AG09309 (cell line): ENCODE measurements around the gene ZNF467.

Experiments
- DNase-seq: peaks from one replicate; pipeline ENCODE4 v3.0.0-alpha.2; 2010; ENCODE audit warnings: low read depth
- H3K4me3 ChIP-seq: 2 replicates; pipeline ENCODE4 v1.5.1; 2011; ENCODE audit warnings: mild to moderate bottlenecking, low read depth, low read length, moderate library complexity; ENCODE audit not compliant: control insufficient read depth
- TF ChIP-seq, protein P1 (sequence below): IDR thresholded peaks from 2 replicates; pipeline ENCODE4 v1.5.1; 2011; ENCODE audit warnings: mild to moderate bottlenecking, low read depth, low read length, inconsistent platforms; ENCODE audit not compliant: insufficient read depth, control insufficient read depth; ENCODE audit errors: missing control alignments

ZNF467 gene

DNA sequence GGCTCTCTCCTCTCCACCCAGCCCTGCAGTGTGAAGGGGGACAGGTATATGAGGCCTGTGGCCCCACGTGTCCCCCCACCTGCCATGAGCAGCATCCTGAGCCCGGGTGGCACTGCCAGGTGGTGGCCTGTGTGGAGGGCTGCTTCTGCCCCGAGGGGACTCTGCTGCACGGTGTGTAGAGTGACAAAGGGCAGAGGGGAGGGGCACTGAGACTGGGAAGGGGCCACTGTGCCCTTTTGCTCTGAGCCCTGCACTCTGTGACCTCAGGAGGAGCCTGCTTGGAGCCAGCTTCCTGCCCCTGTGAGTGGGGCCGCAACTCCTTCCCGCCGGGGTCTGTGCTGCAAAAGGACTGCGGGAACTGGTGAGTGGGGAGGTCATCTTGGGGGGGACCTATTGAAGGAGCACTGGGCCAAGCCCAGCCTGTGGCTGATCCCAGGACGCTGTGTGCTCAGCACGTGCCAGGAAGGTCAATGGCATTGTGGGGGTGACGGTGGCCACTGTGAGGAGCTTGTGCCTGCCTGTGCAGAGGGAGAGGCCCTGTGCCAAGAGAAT lies 15.0 kb upstream of the ZNF467 start:
- TF ChIP-seq, protein P1, sequence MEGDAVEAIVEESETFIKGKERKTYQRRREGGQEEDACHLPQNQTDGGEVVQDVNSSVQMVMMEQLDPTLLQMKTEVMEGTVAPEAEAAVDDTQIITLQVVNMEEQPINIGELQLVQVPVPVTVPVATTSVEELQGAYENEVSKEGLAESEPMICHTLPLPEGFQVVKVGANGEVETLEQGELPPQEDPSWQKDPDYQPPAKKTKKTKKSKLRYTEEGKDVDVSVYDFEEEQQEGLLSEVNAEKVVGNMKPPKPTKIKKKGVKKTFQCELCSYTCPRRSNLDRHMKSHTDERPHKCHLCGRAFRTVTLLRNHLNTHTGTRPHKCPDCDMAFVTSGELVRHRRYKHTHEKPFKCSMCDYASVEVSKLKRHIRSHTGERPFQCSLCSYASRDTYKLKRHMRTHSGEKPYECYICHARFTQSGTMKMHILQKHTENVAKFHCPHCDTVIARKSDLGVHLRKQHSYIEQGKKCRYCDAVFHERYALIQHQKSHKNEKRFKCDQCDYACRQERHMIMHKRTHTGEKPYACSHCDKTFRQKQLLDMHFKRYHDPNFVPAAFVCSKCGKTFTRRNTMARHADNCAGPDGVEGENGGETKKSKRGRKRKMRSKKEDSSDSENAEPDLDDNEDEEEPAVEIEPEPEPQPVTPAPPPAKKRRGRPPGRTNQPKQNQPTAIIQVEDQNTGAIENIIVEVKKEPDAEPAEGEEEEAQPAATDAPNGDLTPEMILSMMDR: no peak
- no peak for DNase-seq
- no peak overlapping the region for H3K4me3 ChIP-seq

DNA sequence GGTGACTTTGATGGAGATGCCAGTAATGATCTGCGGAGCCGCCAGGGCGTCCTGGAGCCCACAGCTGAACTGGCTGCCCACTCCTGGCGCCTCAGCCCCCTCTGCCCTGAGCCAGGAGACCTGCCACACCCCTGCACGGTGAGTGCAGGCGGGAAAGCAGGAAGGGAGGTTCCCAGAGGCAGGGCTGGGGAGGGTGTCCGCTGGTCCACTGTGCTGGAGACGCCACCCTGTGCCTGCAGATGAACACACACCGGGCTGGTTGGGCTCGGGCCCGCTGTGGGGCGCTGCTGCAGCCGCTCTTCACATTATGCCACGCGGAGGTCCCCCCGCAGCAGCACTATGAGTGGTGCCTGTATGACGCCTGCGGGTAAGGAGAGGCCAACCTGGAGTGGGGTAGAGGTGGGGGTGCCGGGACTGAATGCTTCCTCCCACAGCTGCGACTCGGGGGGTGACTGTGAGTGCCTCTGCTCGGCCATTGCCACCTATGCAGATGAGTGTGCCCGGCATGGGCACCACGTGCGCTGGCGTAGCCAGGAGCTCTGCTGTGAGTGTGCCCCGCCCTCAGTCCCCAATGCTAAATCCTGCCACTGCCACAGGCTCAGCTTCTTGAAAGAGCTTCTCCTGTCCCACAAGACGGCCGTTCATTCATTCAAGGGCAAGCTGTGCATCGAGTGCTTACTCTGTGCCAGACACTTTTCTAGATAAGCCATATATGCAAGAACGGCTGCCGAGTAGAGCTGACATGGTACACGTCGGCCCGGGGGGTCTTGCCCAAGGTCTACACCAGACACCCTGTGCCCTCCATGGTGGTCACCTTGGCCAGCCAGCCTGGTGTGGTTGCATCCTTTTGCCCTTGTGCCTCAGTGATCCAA lies 14.3 kb upstream of the ZNF467 start:
- H3K4me3 ChIP-seq: no peak overlapping the region
- DNase-seq: no peak
- TF ChIP-seq, protein P1: no peak

GRCh38 chr7:149785983-149786382 lies 12.6 kb upstream of the ZNF467 start:
- TF ChIP-seq, protein P1: no peak
- no peak overlapping the region for H3K4me3 ChIP-seq
- no peak for DNase-seq

DNA sequence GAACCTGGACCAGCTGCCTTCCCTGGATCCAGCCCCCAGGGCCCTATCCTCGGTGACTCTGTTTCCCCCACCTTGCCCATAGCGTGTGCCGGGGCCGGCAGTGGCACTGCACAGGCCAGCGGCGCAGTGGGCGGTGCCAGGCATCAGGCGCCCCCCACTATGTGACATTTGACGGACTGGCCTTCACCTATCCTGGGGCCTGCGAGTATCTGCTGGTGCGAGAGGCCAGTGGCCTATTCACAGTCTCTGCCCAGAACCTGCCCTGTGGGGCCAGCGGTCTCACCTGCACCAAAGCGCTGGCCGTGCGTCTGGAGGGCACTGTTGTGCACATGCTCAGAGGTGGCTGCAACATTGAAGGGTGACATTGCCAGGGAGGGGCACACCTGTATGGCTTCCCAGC lies 12.0 kb upstream of the ZNF467 start:
- TF ChIP-seq, protein P1: no peak
- DNase-seq: no peak
- no peak overlapping the region for H3K4me3 ChIP-seq

DNA sequence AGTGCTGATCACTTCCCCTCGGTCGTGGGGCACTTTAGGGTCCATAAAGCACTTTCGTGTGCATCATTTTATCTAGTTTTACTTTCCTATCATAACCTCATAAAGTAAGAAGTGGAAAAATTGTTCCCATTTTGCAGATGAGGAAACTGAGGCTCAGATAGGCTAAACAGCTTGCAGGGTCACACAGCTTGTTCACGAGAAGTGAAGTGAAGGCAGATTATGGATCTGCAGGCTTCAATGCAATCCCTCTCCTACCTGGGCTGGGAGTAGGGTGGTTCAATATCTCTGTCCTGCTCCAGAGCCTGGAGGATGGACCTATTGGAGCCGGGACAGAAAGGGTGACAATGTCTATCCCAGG lies 10.8 kb upstream of the ZNF467 start:
- DNase-seq: no peak
- TF ChIP-seq, protein P1: no peak
- H3K4me3 ChIP-seq: no peak overlapping the region

DNA sequence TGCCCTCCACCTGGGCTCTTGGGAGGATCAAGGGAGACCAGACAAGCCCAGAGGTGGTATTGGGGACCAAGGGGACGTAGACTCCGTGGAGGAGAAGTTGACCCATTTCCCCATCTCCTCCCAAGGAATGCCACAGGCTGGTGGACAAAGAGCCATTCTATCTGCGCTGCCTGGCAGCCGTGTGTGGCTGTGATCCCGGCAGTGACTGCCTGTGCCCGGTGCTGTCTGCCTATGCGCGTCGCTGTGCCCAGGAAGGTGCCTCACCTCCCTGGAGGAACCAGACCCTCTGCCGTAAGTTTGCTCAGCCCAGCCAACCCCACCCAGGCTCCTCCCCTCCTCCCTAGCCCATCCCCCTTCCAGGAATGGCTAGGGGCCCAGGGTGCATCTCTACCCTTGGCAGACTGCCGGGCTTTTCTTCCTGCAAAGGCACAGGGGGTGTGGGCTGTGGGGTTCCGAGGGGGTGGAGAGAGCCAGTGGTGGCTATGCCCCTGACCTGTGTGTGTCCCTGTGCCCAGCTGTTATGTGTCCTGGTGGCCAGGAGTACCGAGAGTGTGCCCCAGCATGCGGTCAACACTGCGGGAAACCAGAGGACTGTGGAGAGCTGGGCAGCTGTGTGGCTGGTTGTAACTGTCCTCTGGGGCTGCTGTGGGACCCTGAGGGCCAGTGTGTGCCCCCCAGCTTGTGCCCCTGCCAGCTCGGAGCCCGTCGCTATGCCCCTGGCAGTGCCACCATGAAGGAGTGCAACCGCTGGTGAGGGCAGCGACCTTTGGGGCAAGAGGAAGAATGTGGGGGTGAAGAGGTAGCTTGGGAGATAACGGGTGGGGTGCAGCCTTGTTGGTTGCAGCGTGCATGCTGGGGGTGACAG lies 10.2 kb upstream of the ZNF467 start:
- no peak for DNase-seq
- H3K4me3 ChIP-seq: no peak overlapping the region
- TF ChIP-seq, protein P1: no peak
